Effector memory CD8-positive, alpha-beta T cell (primary cell): ENCODE results near the gene CERCAM.

ENCODE experiments used
- ATAC-seq: fragments of 150-1000 bp; cut with Tn5 transposase; replicated peaks from 2 replicates; pipeline ENCODE4 v1.10.0; 2021; ENCODE audit warnings: mild to moderate bottlenecking, moderate library complexity
- DNase-seq, 3 experiments: peaks; one replicate each; pipeline ENCODE4 v3.0.0; 2021
- H3K27ac Mint-ChIP-seq, 2 donors: one replicate each; pipeline ENCODE4 v1.8.0; 2022; ENCODE audit warnings: mild to moderate bottlenecking in 2 of 2, mixed read lengths in 2 of 2, moderate library complexity in 2 of 2
- H3K27me3 Mint-ChIP-seq, 2 donors: one replicate each; pipeline ENCODE4 v1.8.0; 2022; ENCODE audit warnings: mixed read lengths in 2 of 2
- H3K36me3 Mint-ChIP-seq: one replicate; pipeline ENCODE4 v1.8.0; 2022; ENCODE audit warnings: mild to moderate bottlenecking, moderate library complexity, mixed read lengths; ENCODE audit not compliant: insufficient read depth
- H3K4me1 Mint-ChIP-seq, 2 donors: one replicate each; pipeline ENCODE4 v1.8.0; 2022; ENCODE audit warnings: low read depth in 2 of 2, mixed read lengths in 2 of 2
- H3K4me3 Mint-ChIP-seq, 2 donors: one replicate each; pipeline ENCODE4 v1.8.0; 2022; ENCODE audit warnings: mild to moderate bottlenecking in 2 of 2, mixed read lengths in 2 of 2, moderate library complexity in 2 of 2
- H3K9me3 Mint-ChIP-seq, 2 donors: one replicate each; pipeline ENCODE4 v1.8.0; 2022; ENCODE audit warnings: mixed read lengths in 2 of 2

The CERCAM gene

DNA sequence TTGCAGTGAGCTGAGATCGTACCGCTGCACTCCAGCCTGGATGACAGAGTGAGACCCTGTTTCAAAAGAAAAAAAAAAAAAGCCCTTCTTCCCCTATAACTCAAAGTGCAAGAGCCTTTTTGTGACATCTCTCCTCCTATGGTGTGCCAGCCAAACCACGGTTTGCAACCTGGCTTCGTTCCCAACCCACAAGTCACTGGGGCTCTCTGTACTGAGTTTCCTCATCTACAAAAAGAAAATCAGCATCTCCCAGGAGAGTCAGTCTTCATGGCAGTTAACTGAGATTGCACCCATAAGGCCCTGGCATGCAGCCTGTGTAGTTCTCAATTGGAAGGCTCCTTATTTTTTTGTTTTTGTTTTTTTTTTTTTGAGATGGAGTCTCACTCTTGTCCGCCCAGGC lies 49.9 kb downstream of the CERCAM start:
- DNase-seq (no peak), ATAC-seq (peak; percentile 31)
- Mint-ChIP-seq H3K4me1 (peaks cover 4% of the 10 kb centered on the region in 2 donors), H3K27me3 (no peaks in the 10 kb centered on the region), H3K9me3 (no peaks in the 10 kb centered on the region), H3K27ac (peak overlapping the region in 1 of 2 donors; percentile 51), H3K36me3 (peaks cover 40% of the 10 kb centered on the region), H3K4me3 (no peak overlapping the region)

DNA sequence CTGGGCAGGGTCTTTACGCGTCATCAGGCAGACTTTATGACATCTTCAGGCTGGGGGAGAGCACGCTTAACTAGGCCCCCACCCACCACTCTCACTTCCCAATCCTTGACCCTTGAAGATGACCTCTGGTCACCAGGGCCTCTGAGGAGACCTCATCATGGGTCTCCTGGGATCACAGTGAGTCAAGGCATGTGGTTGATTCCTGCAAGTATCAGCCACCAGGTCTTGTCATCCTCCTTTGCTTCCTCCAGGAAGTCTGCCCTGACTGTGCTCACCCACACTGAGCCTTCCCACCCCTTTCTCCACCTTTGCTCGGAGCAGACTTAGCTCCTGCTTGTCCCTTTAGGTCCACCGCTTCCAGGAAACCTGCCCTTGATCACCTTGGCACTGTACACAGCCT lies 52.4 kb downstream of the CERCAM start:
- Mint-ChIP-seq H3K9me3 (no peaks in the 10 kb centered on the region), H3K27me3 (no peaks in the 10 kb centered on the region), H3K36me3 (peaks cover 36% of the 10 kb centered on the region), H3K27ac (peak overlapping the region in 1 of 2 donors; percentile 10), H3K4me3 (no peak overlapping the region), H3K4me1 (peaks cover 4% of the 10 kb centered on the region in 2 donors)
- ATAC-seq (no peak), DNase-seq (no peak)

DNA sequence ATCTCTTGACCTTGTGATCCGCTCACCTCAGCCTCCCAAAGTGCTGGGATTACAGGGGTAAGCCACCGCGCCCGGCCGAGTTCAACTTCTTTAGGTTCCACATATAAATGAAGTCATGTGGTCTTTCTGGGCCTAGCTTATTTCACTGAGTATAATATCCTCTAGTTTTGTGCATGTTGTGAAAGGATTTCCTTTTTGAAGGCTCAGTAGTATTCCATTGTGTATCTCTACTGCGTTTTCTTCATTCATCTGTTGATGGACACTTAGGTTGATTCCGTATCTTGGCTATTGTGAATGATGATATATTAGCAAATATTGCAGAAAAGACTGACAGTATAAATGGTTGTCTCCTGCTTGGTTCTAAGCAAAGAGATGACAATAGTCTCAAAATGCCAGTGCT lies 55.2 kb downstream of the CERCAM start:
- DNase-seq (no peak), ATAC-seq (no peak)
- no peaks in the 10 kb centered on the region for H3K27me3 Mint-ChIP-seq
- peaks cover 41% of the 10 kb centered on the region for H3K36me3 Mint-ChIP-seq
- no peak overlapping the region for H3K4me3 Mint-ChIP-seq
- H3K4me1 Mint-ChIP-seq = no peaks in the 10 kb centered on the region
- peak overlapping the region in 1 of 2 donors; percentile 85 for H3K27ac Mint-ChIP-seq
- H3K9me3 Mint-ChIP-seq = no peaks in the 10 kb centered on the region

DNA sequence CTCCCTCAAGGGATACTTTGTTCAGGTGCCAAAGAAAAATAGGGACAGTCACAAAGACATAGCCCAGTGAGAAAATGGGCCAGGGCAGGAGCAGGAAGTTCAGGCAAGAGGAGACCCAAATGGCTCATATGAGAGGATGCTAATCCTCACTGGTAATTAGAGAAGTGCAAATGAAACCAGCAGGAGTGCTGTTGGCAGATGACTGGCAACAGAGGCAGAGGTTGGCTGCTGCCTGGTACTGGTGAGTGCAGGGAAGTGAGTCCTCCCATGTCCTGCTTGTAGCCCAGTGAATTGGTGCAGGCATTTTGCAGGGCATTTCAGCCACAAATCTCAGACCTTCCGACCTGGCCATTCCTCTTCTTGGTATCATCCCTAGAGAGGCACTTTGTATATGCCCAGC lies 58.6 kb downstream of the CERCAM start:
- no peak for DNase-seq
- no peaks in the 10 kb centered on the region for H3K27me3 Mint-ChIP-seq
- H3K4me1 Mint-ChIP-seq = no peaks in the 10 kb centered on the region
- ATAC-seq = no peak
- peak overlapping the region; percentile 26 to 38 for H3K27ac Mint-ChIP-seq
- peaks cover 58% of the 10 kb centered on the region for H3K36me3 Mint-ChIP-seq
- no peak overlapping the region for H3K4me3 Mint-ChIP-seq
- H3K9me3 Mint-ChIP-seq = no peaks in the 10 kb centered on the region

DNA sequence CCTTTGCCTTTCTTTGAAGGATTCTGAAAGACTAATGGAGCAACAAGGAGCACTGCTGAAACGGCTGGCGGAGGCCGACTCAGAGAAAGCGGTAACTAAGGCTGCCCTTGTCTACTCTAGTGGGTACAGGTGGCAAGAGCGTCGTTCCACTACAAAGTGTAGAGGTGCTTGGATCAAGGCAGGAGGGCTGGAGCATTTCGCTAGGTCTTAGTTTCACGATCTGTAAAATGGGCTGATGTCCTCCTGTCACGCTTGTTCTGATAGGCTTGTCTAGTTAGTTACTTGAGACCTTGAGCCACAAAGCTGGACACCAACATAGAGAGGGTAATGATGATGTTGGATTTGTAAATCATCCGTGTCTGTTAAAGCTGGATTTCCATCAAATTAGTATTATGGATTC lies 60.9 kb downstream of the CERCAM start:
- Mint-ChIP-seq H3K4me3 (no peak overlapping the region), H3K9me3 (no peaks in the 10 kb centered on the region), H3K36me3 (peaks cover 49% of the 10 kb centered on the region), H3K27ac (no peak overlapping the region), H3K4me1 (no peaks in the 10 kb centered on the region), H3K27me3 (no peaks in the 10 kb centered on the region)
- DNase-seq = no peak
- no peak for ATAC-seq

DNA sequence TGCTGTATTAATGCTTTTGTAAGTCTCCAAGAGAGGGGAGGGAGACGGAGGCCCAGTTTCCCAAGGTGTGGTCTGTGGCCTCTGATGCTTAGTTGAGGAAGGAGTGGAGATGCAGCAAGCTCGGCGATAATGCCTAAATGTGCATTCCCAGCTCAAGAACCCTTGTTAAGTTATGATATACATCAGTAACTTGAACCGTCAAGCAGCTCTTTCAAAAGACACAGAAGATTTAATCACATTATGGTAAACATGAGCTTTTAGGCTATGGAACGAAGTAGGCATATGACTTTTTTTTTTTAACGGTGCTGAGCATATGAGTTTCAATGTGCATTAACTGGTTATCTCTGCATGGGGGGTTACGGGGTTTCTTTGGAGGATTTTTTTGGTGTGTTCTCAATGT lies 61.5 kb downstream of the CERCAM start:
- Mint-ChIP-seq H3K9me3 (no peaks in the 10 kb centered on the region), H3K36me3 (peaks cover 49% of the 10 kb centered on the region), H3K4me1 (no peaks in the 10 kb centered on the region), H3K27ac (peak overlapping the region in 1 of 2 donors; percentile 62), H3K4me3 (no peak overlapping the region), H3K27me3 (no peaks in the 10 kb centered on the region)
- ATAC-seq = no peak
- DNase-seq = no peak

DNA sequence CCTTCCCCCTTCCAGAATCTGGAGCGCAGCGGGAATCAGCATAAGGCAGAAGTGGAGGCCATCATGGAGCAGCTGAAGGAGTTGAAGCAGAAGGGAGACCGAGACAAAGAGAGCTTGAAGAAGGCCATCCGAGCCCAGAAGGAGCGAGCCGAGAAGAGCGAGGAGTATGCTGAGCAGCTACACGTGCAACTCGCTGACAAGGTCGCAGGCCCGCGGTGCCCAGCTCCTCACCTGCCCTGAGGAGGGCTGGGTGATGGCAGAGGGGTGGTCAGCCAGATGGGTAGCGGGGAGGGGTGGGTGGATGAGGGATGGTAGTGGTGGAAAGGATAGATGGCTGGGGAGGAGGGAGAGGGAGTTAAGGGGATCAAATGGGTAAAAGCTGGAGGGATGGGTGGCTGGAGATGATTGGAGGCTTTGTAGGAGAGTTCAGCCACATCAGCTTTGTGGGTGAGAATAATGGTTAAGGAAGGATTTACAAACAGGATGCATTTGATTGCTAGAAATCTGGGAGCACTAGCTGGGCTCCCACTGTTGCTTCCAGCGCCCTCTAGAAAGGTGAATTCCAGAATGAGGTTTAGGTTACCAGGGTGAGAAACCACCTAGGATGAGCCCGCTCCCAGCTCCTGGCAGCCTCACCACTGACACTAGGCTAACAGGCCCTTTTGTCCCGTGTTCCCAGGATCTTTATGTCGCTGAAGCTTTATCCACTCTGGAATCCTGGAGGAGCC lies 64.2 kb downstream of the CERCAM start:
- no peak overlapping the region for H3K27ac Mint-ChIP-seq
- H3K9me3 Mint-ChIP-seq = no peaks in the 10 kb centered on the region
- no peak overlapping the region for H3K4me3 Mint-ChIP-seq
- DNase-seq (no peak), ATAC-seq (no peak)
- H3K36me3 Mint-ChIP-seq = peaks cover 43% of the 10 kb centered on the region
- H3K4me1 Mint-ChIP-seq = no peaks in the 10 kb centered on the region
- no peaks in the 10 kb centered on the region for H3K27me3 Mint-ChIP-seq

DNA sequence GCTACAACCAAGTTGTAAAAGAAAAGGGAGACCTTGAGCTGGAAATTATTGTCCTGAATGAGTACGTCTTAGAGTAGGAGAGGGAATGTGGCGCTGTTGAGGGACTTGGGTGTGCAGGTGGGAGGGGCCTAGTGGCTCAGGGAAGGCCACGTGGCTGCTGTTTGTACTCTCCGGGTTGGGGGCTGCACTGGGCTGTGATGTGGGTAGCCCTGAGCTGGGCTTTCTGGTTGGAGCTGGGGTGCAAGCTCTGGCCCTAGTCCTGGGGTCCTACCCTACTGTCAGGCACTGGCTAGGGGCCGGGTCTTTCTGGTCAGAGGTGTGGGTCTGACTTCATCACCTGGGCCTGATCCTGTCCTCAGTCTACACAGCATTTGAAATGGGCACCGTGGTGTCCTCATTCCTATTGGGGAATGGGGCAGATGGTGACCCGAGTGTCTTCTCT lies 64.8 kb downstream of the CERCAM start:
- Mint-ChIP-seq H3K36me3 (peaks cover 48% of the 10 kb centered on the region), H3K9me3 (no peaks in the 10 kb centered on the region), H3K27me3 (no peaks in the 10 kb centered on the region), H3K27ac (peak overlapping the region; percentile 15 to 38), H3K4me3 (no peak overlapping the region), H3K4me1 (no peaks in the 10 kb centered on the region)
- DNase-seq = no peak
- ATAC-seq = no peak

DNA sequence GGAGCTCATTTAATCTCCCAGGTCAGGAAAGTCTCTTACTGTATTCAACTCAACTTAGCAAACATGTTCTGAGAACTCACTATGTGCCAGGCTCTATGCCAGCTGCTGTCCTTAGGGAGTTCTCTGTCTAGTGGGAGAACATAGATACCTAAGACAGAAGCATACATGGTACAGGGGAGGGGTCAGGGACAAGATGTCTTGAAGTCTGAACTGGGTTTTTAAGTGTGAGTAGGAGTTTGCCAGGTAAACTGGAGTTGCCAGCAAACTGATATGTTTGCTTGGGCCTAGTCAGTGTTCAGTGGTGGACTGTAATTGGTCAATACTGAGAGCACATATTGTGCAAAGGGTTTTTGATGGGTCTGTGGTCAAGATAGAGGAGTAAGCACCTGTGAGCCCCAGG lies 65.5 kb downstream of the CERCAM start:
- Mint-ChIP-seq H3K9me3 (no peaks in the 10 kb centered on the region), H3K27me3 (no peaks in the 10 kb centered on the region), H3K4me1 (no peaks in the 10 kb centered on the region), H3K27ac (peak overlapping the region in 1 of 2 donors; percentile 15), H3K4me3 (no peak overlapping the region), H3K36me3 (peaks cover 47% of the 10 kb centered on the region)
- no peak for ATAC-seq
- DNase-seq = no peak
